ENCODE data around the gene SRGAP1.

The SRGAP1 gene

GRCh38 chr12:63941166-63941800, 96.8 kb downstream of the SRGAP1 start:
- no peak for DNase-seq

- no peak for DNase-seq
Measured at GRCh38 chr12:63941879-63942278, 97.4 kb downstream of the SRGAP1 start.

GRCh38 chr12:63942464-63943241, 98.2 kb downstream of the SRGAP1 start:
- no peak for DNase-seq

- no peak for DNase-seq
Measured at GRCh38 chr12:63944034-63944579, 99.6 kb downstream of the SRGAP1 start.

GRCh38 chr12:63944586-63945228, 100.2 kb downstream of the SRGAP1 start:
- no peak for DNase-seq

- DNase-seq = no peak
Measured at GRCh38 chr12:63945777-63946176, 101.3 kb downstream of the SRGAP1 start.

GRCh38 chr12:63948211-63948610, 103.7 kb downstream of the SRGAP1 start:
- no peak for DNase-seq

GRCh38 chr12:63949902-63950301, 105.4 kb downstream of the SRGAP1 start:
- no peak for DNase-seq

GRCh38 chr12:63952995-63953394, 108.5 kb downstream of the SRGAP1 start:
- DNase-seq = no peak

- DNase-seq = peak; percentile 70
Measured at GRCh38 chr12:63955831-63956666, 111.5 kb downstream of the SRGAP1 start.

- no peak for DNase-seq
Measured at GRCh38 chr12:63957496-63957895, 113.0 kb downstream of the SRGAP1 start.

GRCh38 chr12:63958876-63959580, 114.5 kb downstream of the SRGAP1 start:
- no peak for DNase-seq

- no peak for DNase-seq
Measured at GRCh38 chr12:63961048-63961447, 116.5 kb downstream of the SRGAP1 start.

- DNase-seq = no peak
Measured at GRCh38 chr12:63961543-63961942, 117.0 kb downstream of the SRGAP1 start.

GRCh38 chr12:63963868-63964267, 119.4 kb downstream of the SRGAP1 start:
- DNase-seq = no peak

- DNase-seq = no peak
Measured at GRCh38 chr12:63964301-63964700, 119.8 kb downstream of the SRGAP1 start.

GRCh38 chr12:63965936-63966605, 121.6 kb downstream of the SRGAP1 start:
- no peak for DNase-seq

- no peak for DNase-seq
Measured at GRCh38 chr12:63966606-63966975, 122.1 kb downstream of the SRGAP1 start.

- no peak for DNase-seq
Measured at GRCh38 chr12:63967358-63968145, 123.1 kb downstream of the SRGAP1 start.

GRCh38 chr12:63968673-63969072, 124.2 kb downstream of the SRGAP1 start:
- DNase-seq = no peak

- no peak for DNase-seq
Measured at GRCh38 chr12:63976902-63977395, 132.4 kb downstream of the SRGAP1 start.
